ENCODE data around the gene ING2.
"Not testable (repeated sequence)": the region's sequence is repeated elsewhere in the genome, so short reads cannot be mapped to it uniquely, and the experiment has no call there.

ING2 gene

DNA sequence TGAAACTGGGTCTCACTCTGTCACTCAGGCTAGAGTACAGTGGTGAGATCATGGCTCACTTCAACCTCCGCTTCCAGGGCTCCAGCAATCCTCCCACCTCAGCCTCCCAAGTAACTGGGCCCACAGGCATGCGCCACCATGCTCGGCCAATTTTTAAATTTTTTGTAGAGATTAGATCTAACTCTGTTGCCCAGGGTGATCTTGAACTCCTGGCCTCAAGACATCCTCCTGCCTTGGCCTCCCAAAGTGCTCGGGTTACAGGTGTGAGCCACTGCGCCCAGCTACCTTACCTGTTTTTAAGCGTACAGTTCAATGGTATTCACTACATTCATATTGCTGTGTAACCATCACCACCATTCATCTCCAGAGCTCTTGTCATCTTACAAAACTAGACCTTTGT, 41.5 kb downstream of the ING2 start:
- no peak for DNase-seq (ENCODE audit: low read depth in 2 of 3, low spot score in 1 of 3)

DNA sequence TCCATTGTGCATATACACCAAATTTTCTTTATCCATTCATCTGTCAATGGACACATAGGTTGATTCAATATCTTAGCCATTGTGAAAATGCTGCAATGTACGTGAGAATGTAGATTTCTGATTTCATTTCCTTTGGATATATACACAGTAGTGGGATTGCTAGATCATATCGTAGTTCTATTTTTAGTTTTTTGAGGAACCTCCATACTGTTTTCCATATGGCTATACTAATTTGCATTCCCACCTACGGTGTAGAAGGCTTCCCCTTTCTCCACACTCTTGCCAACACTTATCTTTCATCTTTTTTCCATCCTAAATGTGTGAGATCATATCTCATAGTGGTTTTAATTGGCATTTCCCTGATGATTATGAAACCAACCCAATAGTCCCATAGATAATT, 43.4 kb downstream of the ING2 start:
- no peak for DNase-seq (ENCODE audit: low read depth in 2 of 3, low spot score in 1 of 3)

DNA sequence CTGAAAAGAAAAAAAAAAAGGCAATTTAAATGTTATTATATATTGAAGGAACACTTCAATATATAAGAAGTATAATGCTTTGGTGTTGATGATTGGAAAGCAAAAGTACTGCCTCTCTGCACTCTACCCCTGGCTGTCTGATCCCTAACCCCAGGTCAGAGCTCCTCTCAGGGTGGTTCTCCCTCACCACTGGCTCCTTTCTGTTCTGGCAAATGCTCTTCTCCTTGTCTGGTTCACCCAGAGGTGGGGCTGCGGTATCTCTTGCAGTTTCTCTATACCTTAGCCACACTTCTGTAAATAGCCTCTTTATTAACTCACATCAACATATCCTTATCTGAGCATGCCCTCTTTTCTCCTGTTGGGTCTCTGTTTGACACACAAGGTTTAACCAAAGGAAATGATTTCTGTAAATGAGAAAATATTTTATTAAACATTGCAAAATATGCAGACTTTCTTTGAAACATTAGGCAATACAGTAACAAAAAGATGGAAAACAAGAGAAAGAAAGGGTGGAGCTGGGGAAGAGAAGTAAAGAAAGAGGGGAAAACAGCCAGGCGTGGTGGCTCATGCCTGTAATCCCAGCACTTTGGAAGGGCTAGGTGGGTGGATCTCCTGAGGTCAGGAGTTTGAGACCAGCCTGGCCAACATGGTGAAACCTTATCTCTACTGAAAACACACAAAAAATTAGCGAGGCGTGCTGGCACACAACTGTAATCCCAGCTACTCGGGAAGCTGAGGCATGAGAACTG, 45.7 kb downstream of the ING2 start:
- no peak for DNase-seq (ENCODE audit: low read depth in 2 of 3, low spot score in 1 of 3)

DNA sequence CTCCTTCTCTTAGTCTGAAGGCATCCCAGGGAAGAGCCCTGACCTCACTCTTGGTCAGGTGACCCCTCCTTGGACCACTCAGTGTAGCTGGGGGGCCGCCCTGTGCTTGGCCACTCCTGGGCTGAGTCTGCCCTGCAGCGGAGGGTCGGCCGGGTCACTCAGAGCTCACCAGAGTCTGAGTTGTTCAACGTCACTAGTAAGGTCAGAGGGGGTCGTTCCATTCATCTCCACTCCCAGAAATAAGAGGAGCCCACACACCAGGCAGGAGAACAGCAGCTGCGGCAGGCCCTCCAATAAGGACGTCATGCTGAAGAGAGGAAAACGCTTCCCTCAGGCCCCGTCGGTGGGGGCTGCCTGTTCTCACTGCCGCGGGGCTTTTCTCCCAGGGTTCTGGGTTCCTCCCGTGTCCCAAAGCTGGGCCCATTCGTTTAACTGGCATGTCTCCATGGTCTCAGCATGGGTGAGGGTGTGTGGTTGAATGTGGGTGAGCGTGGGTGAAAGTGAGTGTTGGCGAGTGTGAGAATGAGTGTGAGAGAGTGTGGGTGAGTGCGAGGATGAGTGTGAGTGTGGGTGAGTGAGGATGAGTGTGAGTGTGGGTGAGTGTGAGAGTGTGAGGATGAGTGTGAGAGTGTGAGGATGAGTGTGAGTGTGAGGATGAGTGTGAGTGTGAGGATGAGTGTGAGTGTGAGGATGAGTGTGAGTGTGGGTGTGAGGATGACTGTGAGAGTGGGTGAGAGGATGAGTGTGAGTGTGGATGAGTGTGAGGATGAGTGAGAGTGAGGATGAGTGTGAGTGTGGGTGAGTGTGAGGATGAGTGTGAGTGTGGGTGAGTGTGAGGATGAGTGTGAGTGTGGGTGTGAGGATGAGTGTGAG, 47.7 kb downstream of the ING2 start:
- no peak for DNase-seq (ENCODE audit: low read depth in 2 of 3, low spot score in 1 of 3)

DNA sequence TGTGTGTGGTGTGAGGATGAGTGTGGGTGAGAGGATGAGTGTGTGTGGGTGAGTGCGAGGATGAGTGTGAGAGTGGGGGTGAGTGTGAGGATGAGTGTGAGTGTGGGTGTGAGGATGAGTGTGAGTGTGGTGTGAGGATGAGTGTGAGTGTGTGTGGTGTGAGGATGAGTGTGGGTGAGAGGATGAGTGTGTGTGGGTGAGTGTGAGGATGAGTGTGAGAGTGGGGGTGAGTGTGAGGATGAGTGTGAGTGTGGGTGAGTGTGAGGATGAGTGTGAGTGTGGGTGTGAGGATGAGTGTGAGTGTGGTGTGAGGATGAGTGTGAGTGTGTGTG, 48.3 kb downstream of the ING2 start:
- DNase-seq (ENCODE audit: low read depth in 2 of 3, low spot score in 1 of 3), result not testable (repeated sequence)

DNA sequence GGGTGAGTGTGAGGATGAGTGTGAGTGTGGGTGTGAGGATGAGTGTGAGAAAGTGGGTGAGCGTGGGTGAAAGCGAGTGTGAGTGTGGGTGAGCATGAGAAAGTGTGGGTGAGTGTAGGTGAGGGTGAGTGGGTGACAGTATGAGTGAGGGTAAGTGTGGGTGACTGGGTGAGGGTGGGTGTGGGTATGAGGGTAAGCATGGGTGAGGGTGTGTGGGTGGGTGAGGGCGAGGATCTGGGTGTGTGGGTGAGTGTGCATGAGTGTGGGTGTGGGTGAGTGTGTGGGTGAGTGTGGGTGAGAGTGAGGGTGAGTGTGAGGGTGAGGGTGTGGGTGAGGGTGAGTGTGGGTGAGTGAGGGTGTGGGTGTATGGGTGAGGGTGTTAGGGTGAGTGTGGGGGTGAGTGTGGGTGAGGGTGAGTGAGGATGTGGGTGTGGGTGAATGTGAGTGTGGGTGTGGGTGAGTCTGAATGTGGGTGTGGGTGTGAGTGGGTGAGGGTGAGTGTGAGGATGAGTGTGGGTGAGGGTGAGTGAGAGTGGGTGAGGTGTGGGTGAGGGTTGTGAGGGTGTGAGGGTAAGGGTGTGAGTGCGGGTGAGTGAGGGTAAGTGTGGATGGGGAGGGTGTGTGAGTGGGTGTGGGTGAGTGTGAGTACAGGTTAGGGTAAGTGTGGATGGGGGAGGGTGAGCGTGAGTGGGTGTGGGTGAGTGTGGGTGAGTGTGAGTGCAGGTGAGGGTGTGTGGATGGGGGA, 48.9 kb downstream of the ING2 start:
- DNase-seq (ENCODE audit: low read depth in 2 of 3, low spot score in 1 of 3), result no peak

DNA sequence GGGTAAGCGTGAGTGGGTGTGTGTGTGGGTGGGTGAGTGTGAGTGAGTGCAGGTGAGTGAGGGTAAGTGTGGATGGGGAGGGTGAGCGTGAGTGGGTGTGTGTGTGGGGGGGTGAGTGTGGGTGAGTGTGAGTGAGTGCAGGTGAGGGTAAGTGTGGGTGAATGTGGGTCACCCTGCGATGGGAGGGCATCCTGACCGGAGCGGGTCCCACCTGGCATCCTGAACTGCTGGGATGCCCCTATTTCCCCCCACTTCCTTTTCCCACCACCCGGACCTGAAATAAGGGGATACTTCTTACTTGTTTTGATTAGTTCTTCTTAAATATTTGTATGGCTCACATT, 49.5 kb downstream of the ING2 start:
- DNase-seq (ENCODE audit: low read depth in 2 of 3, low spot score in 1 of 3), result no peak

DNA sequence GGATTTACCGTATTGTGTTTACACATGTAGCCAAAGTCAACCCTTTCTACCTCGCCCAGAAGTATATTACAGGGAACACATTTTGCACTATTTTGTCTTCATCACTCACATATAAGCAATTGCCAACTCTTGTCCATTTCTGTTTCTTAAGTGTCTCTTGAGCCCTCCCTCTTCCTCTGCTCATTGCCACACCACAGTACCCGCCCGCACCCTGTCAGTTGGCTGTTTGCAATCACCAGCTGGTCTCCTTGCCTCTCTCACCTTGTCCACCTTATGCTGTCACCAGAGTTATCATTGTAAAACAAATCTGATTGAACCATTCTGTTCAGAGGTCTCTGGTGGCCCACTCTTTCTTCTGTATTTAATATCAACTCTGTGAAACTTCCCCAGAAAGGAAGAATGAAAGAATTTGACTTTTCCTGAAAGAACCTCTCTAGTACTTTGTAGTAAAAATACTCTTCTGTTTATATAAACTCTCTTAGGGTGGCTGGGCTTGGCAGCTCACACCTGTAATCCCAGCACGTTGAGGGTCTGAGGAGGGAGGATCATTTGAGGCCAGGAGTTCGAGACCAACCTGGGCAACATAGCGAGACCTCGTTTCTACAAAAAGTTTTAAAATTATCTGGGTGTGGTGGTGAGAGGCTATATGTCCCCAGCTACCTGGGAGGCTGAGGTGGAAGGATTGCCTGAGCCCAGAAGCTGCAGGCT, 50.2 kb downstream of the ING2 start:
- DNase-seq (ENCODE audit: low read depth in 2 of 3, low spot score in 1 of 3), result no peak

DNA sequence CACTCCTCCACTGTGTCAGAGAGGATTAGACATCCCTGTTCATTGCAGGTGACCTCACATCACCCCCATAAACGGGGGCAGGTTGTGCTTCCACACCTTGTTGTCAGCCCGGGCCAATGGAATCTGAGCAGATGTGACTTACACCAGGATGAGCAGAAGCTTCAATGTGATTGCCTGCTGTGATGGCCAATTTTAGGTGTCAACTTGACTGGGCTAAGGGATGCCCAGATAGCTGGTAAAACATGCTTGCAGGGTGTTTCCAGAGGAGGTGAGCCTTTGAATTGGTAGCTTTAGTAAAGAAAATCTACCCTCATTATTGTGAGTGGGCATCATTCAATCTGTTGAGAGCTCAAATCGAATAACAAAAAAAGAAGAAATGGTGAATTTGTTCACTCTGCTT, 52.1 kb downstream of the ING2 start:
- DNase-seq (ENCODE audit: low read depth in 2 of 3, low spot score in 1 of 3), result no peak

DNA sequence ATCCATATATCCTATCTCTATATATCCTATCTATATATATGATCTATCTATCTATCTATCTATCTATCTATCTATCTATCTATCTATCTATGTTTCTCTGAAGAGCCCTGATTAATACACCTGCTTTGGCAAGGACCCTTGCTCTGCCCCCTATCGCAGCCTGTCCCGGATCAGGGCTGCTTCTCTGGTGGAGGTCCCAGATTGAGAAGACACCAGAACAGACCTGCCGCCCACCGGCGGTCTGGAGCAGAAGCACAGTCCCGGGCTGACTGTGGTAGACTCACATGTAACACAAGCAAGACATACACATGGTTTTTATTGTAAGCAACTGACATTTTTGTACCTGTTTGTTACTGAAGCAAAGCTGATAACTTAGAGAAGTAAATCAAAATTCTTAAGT, 52.8 kb downstream of the ING2 start:
- DNase-seq (ENCODE audit: low read depth in 2 of 3, low spot score in 1 of 3), result no peak

DNA sequence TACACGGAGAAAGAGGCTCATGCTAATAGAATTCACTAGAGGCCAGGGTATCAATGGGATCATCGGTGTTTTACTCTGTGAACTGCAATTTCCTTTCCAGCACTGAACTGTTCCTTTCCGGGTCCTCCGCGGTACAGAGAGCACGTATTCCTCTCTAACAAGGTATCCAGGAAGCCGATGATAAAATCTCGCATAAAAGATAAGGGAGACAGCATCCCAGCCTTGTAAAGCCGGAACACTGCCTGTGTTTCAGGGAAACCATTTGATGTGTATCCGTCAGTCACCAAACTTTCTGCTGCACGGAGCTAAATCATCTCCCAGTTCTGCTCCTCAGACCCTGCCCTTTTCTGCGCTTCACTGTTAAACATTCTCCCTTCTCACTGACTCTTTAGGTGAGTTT, 54.0 kb downstream of the ING2 start:
- no peak for DNase-seq (ENCODE audit: low read depth in 2 of 3, low spot score in 1 of 3)

DNA sequence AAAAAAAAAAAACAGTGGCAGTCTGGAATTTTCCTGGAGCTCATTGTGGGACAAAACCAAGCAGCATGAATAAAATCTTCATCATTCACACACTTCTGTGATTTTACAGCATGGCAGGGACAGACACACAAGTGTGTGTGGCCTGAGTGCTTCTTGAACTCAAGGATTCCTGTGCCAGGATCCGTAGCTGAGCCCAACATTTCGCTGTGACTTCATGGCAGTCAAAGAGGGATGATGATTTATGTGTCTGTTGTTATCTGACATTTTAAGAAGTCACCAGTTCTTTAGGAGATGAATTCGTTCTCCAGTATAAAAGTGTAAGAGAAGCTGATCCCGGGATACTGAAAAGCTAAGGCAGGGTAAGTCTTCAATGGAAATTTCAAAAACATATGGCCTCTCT, 57.0 kb downstream of the ING2 start:
- no peak for DNase-seq (ENCODE audit: low read depth in 2 of 3, low spot score in 1 of 3)

Data from stimulated activated CD4-positive, alpha-beta T cell treated with anti-CD3 and anti-CD28 coated beads, Interleukin-12 subunit alpha, Interleukin-12 subunit beta, amount 100 ng/mL, for 48 hours (primary cell).